HL-60 (cell line): ENCODE data around the gene ARHGAP20.

Experiments
- CTCF ChIP-seq: IDR thresholded peaks from one replicate; pipeline ENCODE4 v1.5.1; 2011; ENCODE audit warnings: low read length, control low read depth, inconsistent platforms; ENCODE audit not compliant: insufficient read depth
- GABPA ChIP-seq: IDR thresholded peaks from 2 replicates; pipeline ENCODE4 v1.6.1; 2012; ENCODE audit warnings: low read depth
- POLR2AphosphoS5 ChIP-seq: IDR thresholded peaks from 2 replicates; pipeline ENCODE4 v1.6.1; 2012; ENCODE audit warnings: low read depth
- REST ChIP-seq: IDR thresholded peaks from 2 replicates; pipeline ENCODE4 v1.6.1; 2012; ENCODE audit warnings: low read depth; ENCODE audit not compliant: insufficient replicate concordance
- SPI1 ChIP-seq: IDR thresholded peaks from 2 replicates; pipeline ENCODE4 v1.6.1; 2012; ENCODE audit warnings: low read depth, mild to moderate bottlenecking, borderline replicate concordance

- no peak for TF ChIP-seq REST
- no peak for TF ChIP-seq CTCF
- no peak for TF ChIP-seq POLR2AphosphoS5
- TF ChIP-seq SPI1 = no peak
- TF ChIP-seq GABPA = no peak
These were observed 82.6 kb downstream of the ARHGAP20 start for GRCh38 chr11:110629594-110629993.
